ENCODE results near the gene AP1B1.

Gene AP1B1

DNA sequence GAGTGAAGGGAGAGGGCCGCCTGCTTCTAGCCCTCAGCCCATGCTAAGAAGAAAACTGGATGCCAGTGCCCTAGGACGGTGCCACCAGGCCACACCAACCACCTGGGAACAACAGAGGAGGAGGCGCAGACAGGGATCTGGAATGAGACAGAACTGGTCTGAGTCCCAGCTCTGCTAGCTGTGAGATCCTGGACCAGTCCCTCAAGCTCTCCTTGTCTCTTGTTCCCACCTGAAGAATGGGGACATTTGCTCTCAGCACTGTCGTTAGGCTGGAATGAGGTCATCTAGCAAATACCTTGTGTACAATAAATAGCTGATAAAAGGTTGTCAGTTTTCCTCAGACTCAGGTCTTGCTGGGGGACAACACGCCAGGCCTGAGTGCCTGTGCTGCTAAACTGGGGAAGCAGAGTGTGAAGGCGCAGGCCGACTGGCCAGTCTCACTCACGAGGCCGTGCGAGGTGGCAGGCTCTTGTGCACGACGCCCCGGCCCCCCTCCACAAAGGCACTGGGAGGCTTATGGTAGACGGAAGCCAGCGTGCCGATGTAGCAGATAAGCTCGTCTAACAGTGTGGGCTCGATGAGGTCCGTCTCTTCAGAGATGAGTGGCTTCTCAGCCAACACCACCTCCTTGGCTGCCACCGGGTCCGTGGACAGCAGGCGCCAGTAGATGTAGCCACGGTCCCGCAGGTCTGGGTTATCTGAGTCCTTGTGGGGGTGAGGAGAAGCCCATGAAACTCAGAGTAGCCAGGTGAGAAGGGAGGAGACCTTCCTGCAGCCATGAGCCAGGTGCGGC, 47.1 kb downstream of the AP1B1 start:
- Histone ChIP-seq H3K36me3 (ENCODE audit: insufficient read depth, low read length) (no peaks in the 10 kb centered on the region), H3K4me3 (ENCODE audit: low read depth, low read length) (no peak overlapping the region), H3K4me1 (ENCODE audit: control insufficient read depth, insufficient read depth, low read length, unreplicated experiment) (no peaks in the 10 kb centered on the region), H3K27me3 (ENCODE audit: insufficient read depth, low read length) (no peaks in the 10 kb centered on the region), H3K27ac (ENCODE audit: low read depth, low read length) (no peak overlapping the region), H2AFZ (ENCODE audit: low read length, unreplicated experiment) (no peak overlapping the region), H3K79me2 (ENCODE audit: control insufficient read depth, insufficient read depth, low read length, unreplicated experiment) (no peaks in the 10 kb centered on the region)

DNA sequence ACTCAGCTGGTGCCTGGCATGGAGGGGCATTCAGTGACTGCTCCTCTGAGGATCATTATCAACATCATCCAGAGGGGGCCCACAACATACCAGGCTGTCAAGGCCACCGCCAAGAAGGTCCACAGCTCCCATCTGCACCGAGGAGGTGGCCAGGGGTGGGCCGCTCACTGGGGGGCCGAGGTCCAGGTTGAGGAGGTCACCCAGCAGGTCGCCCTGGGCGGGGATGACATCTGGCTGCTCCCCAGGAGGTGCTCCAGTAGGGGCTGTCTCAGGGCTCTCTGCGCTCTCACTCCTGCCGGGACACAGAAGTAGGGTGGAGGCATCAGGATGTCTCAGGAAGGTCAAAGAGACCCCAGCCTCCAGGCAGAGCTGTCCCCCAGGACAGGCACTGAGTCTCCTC, 47.8 kb downstream of the AP1B1 start:
- Histone ChIP-seq H2AFZ (ENCODE audit: low read length, unreplicated experiment) (no peak overlapping the region), H3K27ac (ENCODE audit: low read depth, low read length) (no peak overlapping the region), H3K27me3 (ENCODE audit: insufficient read depth, low read length) (no peaks in the 10 kb centered on the region), H3K4me1 (ENCODE audit: control insufficient read depth, insufficient read depth, low read length, unreplicated experiment) (no peaks in the 10 kb centered on the region), H3K36me3 (ENCODE audit: insufficient read depth, low read length) (no peaks in the 10 kb centered on the region), H3K4me3 (ENCODE audit: low read depth, low read length) (no peak overlapping the region), H3K79me2 (ENCODE audit: control insufficient read depth, insufficient read depth, low read length, unreplicated experiment) (no peaks in the 10 kb centered on the region)

DNA sequence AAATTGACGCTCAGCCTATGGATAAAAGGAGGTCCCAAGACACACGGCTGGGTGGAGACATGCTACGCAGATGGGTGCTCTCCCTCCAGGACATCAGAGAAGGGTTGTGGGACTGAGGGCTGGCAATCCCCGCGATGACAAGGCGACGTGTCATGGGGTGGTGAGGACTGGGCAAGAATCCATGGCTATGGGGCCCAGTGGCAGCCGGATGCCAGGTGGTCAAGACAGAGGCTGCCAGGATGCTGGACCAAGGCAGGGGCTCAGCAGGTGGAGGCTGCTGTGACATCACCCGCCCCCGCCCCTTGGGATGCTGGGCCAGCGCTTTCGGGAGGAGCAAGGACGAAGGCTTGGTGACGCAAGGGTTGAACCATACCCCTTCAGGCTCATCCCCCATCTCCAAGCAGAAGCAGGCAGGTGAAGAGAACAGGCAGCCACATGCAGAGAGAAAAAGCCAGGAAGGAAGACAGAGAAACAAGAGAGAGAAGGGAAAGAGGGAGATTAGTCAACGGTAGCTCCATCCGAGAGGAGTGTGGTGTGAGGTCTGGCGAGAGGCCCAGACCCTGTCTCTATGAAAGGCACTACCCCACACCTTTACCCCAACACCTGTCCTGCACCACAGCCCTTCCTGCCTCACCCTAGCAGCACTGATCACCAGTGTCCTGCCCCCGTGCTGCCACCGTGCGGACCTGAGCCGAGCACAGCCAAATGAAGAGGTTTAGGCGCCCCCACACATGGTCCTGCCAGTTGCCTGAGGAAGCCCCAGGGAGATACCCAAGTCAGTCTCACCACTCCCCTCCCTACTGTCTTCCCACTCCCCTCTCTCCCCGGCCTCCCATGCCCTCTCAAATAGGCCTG, 48.8 kb downstream of the AP1B1 start:
- H3K79me2 ChIP-seq (ENCODE audit: control insufficient read depth, insufficient read depth, low read length, unreplicated experiment): no peaks in the 10 kb centered on the region
- H3K36me3 ChIP-seq (ENCODE audit: insufficient read depth, low read length): no peaks in the 10 kb centered on the region
- H3K27ac ChIP-seq (ENCODE audit: low read depth, low read length): no peak overlapping the region
- no peak overlapping the region for H2AFZ ChIP-seq (ENCODE audit: low read length, unreplicated experiment)
- H3K27me3 ChIP-seq (ENCODE audit: insufficient read depth, low read length): no peaks in the 10 kb centered on the region
- H3K4me1 ChIP-seq (ENCODE audit: control insufficient read depth, insufficient read depth, low read length, unreplicated experiment): no peaks in the 10 kb centered on the region
- H3K4me3 ChIP-seq (ENCODE audit: low read depth, low read length): no peak overlapping the region

DNA sequence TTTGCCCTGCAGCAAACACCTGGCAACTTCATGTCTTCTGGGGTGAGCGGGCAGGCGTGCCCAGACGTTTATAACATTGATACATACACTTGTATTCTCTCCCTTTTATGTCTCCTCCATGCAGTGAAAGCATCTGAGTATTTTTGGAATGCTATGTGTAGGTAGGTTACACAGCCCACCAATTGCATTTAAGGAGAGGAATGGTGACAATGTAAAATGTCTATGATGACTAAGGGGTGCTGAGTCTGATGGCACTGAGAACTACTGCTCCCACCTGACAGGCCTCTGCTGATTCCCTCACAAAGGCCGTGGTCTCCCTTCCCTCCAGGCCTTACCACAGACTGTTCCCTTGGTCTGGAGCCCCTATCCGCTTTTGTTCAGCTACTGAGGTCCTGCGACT, 50.0 kb downstream of the AP1B1 start:
- no peak overlapping the region for H3K4me3 ChIP-seq (ENCODE audit: low read depth, low read length)
- no peak overlapping the region for H3K27ac ChIP-seq (ENCODE audit: low read depth, low read length)
- H3K4me1 ChIP-seq (ENCODE audit: control insufficient read depth, insufficient read depth, low read length, unreplicated experiment): no peaks in the 10 kb centered on the region
- no peaks in the 10 kb centered on the region for H3K36me3 ChIP-seq (ENCODE audit: insufficient read depth, low read length)
- H3K79me2 ChIP-seq (ENCODE audit: control insufficient read depth, insufficient read depth, low read length, unreplicated experiment): no peaks in the 10 kb centered on the region
- no peak overlapping the region for H2AFZ ChIP-seq (ENCODE audit: low read length, unreplicated experiment)
- H3K27me3 ChIP-seq (ENCODE audit: insufficient read depth, low read length): no peaks in the 10 kb centered on the region

DNA sequence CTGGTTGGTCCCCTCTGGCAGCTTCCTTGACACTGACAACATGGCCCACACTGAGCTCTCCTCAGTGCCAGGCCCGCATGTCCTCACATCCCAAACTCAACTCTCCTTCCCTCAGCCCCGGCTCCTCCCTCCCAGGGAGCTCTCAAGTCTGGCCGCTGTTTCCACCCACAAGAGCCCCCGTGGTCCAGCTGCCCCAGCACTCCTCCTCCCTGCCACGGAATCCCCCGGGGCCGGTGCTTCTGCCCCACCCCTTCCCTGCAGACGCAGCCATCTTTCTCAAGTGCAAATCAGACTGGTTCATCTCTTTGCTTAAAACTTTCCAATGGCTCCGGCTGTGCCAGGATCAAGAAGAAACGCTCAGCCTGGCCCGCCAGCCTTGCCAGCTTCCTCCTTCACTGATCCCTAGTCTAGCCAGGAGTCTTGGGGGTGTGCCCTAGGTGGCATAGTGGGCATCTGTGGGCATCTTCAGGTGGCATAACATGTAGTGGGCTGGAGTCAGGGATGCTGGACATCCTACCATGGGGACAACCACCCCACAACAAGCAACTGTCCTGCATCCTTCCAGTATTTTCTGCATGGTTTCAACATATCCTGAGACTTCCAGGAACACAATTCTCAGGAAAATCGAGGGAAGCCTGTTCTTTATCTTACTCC, 50.6 kb downstream of the AP1B1 start:
- no peaks in the 10 kb centered on the region for H3K79me2 ChIP-seq (ENCODE audit: control insufficient read depth, insufficient read depth, low read length, unreplicated experiment)
- no peak overlapping the region for H2AFZ ChIP-seq (ENCODE audit: low read length, unreplicated experiment)
- no peaks in the 10 kb centered on the region for H3K4me1 ChIP-seq (ENCODE audit: control insufficient read depth, insufficient read depth, low read length, unreplicated experiment)
- H3K4me3 ChIP-seq (ENCODE audit: low read depth, low read length): no peak overlapping the region
- no peak overlapping the region for H3K27ac ChIP-seq (ENCODE audit: low read depth, low read length)
- no peaks in the 10 kb centered on the region for H3K36me3 ChIP-seq (ENCODE audit: insufficient read depth, low read length)
- no peaks in the 10 kb centered on the region for H3K27me3 ChIP-seq (ENCODE audit: insufficient read depth, low read length)

DNA sequence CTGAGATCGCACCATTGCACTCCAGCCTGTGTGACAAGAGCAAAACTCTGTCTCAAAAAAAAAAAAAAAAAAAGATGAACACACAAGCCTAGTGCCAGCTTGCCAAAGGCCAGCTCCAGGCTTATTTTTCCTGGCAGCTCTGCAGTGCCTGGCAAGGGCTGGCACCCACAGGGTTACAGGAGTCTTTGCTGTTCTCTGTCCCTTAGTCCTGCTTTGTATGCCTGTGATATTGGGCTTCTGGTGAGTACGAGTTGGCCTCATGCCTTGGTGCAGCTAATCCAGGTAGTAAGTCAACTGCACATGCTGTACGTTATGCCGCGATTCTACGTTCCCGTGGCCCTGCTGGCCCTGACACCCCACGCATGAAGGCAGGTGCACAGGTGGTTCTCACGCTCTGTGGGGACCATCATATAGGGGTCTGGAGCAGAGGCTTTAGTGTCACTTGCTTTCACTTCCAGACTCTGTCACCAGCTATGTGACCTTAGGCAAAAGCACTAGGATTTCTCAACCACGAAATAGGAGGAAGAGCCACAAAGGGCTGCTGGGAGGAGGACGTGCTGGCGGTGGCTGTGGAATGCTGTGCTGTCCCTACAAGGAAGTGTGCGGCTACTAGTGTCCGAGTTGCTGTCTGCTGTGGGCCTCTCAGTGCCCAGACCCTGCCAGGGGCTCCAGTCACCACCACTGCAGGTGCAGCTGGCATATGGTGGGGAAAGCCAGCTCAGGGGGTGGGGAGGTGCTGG, 51.4 kb downstream of the AP1B1 start:
- Histone ChIP-seq H3K27me3 (ENCODE audit: insufficient read depth, low read length) (no peaks in the 10 kb centered on the region), H3K4me1 (ENCODE audit: control insufficient read depth, insufficient read depth, low read length, unreplicated experiment) (no peaks in the 10 kb centered on the region), H3K4me3 (ENCODE audit: low read depth, low read length) (no peak overlapping the region), H3K79me2 (ENCODE audit: control insufficient read depth, insufficient read depth, low read length, unreplicated experiment) (no peaks in the 10 kb centered on the region), H3K36me3 (ENCODE audit: insufficient read depth, low read length) (no peaks in the 10 kb centered on the region), H2AFZ (ENCODE audit: low read length, unreplicated experiment) (no peak overlapping the region), H3K27ac (ENCODE audit: low read depth, low read length) (no peak overlapping the region)

DNA sequence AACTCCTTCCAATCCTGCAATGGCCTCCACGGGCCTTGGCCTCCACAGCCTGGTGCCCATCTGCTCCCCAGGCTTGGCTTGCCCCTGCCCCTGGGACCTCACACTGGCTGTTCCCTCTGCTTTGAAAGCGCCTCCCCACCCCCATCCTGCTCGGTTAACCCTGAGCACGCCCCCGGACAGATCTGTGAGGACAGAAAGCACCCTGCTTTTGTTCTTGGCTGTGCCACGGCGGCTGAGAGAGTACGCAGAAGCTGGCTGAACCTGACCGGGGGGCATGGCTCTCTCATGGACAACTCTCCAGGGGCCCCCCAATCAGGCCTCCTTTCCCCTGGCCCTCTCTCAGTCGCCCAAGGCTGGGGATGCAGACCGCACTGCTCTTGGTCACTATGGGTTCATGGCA, 52.7 kb downstream of the AP1B1 start:
- H3K79me2 ChIP-seq (ENCODE audit: control insufficient read depth, insufficient read depth, low read length, unreplicated experiment): no peaks in the 10 kb centered on the region
- H2AFZ ChIP-seq (ENCODE audit: low read length, unreplicated experiment): no peak overlapping the region
- H3K36me3 ChIP-seq (ENCODE audit: insufficient read depth, low read length): no peaks in the 10 kb centered on the region
- H3K27ac ChIP-seq (ENCODE audit: low read depth, low read length): no peak overlapping the region
- no peaks in the 10 kb centered on the region for H3K4me1 ChIP-seq (ENCODE audit: control insufficient read depth, insufficient read depth, low read length, unreplicated experiment)
- H3K4me3 ChIP-seq (ENCODE audit: low read depth, low read length): no peak overlapping the region
- H3K27me3 ChIP-seq (ENCODE audit: insufficient read depth, low read length): no peaks in the 10 kb centered on the region

DNA sequence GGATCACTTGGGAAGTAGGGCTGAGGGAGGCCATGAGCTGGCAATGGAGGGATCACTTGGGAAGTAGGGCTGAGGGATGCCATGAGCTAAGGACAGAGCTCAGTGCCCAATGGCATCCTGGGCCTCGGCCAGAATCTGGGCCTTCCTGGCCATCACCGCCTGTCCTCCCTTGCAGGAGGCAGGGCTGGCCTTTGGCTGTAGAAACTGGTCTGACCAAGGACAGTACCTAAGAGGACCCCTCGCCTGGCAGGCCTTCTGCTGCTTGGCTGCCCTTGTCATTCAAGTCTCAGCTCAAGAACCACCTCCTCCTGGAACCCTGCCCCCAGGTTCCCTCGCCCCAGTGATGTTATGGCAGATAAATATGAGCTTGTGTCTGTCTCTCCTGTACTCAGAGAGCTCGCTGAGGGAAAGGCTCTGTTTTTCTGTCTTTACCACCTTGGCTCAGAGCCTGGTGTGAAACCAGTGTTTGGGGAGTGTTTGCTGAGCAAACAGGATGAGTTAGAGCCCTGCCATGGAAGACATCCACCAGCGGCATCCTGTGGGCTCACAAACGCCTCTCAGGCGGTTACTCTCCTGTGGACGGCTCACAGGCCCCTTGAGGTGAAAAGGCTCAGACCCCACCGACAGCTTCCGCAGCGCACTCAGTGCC, 53.5 kb downstream of the AP1B1 start:
- no peaks in the 10 kb centered on the region for H3K27me3 ChIP-seq (ENCODE audit: insufficient read depth, low read length)
- H3K36me3 ChIP-seq (ENCODE audit: insufficient read depth, low read length): no peaks in the 10 kb centered on the region
- H3K4me1 ChIP-seq (ENCODE audit: control insufficient read depth, insufficient read depth, low read length, unreplicated experiment): no peaks in the 10 kb centered on the region
- no peak overlapping the region for H3K27ac ChIP-seq (ENCODE audit: low read depth, low read length)
- no peak overlapping the region for H3K4me3 ChIP-seq (ENCODE audit: low read depth, low read length)
- H3K79me2 ChIP-seq (ENCODE audit: control insufficient read depth, insufficient read depth, low read length, unreplicated experiment): no peaks in the 10 kb centered on the region
- H2AFZ ChIP-seq (ENCODE audit: low read length, unreplicated experiment): no peak overlapping the region

DNA sequence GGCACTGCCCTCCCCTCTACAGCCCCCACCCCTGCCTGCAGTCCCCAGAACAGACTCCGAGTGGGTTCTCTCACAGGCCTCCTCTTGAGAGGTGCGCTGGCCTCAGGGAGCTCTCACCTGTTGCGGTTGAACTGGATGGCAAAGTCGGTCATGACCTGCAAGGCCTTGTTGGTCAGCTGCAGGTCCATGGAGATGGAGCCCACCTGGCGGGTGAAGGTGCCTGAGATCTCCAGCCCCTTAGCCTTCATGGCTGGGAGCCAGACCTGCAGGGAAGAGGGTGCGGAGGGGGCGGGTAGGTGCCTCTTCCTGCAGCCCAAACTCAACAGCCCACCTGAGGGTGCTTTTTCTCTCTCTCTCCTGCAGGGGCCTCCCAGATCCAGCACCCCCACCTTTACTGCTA, 54.2 kb downstream of the AP1B1 start:
- Histone ChIP-seq H3K4me1 (ENCODE audit: control insufficient read depth, insufficient read depth, low read length, unreplicated experiment) (no peaks in the 10 kb centered on the region), H3K36me3 (ENCODE audit: insufficient read depth, low read length) (no peaks in the 10 kb centered on the region), H3K27me3 (ENCODE audit: insufficient read depth, low read length) (no peaks in the 10 kb centered on the region), H3K79me2 (ENCODE audit: control insufficient read depth, insufficient read depth, low read length, unreplicated experiment) (no peaks in the 10 kb centered on the region), H3K27ac (ENCODE audit: low read depth, low read length) (no peak overlapping the region), H2AFZ (ENCODE audit: low read length, unreplicated experiment) (no peak overlapping the region), H3K4me3 (ENCODE audit: low read depth, low read length) (no peak overlapping the region)
